Hepatocyte (in vitro differentiated cells): ENCODE data around the gene B3GALNT2. TPM values are rescaled to one million over a fixed set of nuclear protein-coding genes. Genes with fewer than 3 reads are reported as not detected.

Source experiments
- DNase-seq: peaks from one replicate; pipeline ENCODE4 v3.0.0-alpha.2; 2016; ENCODE audit warnings: low spot score
- H2AFZ ChIP-seq: fragments of 200-600 bp; sonication (generic); 2 replicates; pipeline ENCODE4 v1.6.0; 2016; ENCODE audit warnings: antibody characterized with exemption, mild to moderate bottlenecking
- H3K27ac ChIP-seq: fragments of 200-600 bp; sonication (generic); 2 replicates; pipeline ENCODE4 v1.5.1; 2016; ENCODE audit warnings: mild to moderate bottlenecking
- H3K27me3 ChIP-seq: fragments of 200-600 bp; sonication (generic); 2 replicates; pipeline ENCODE4 v1.6.1; 2016
- H3K36me3 ChIP-seq: fragments of 200-600 bp; sonication (generic); replicated peaks from 2 replicates; pipeline ENCODE4 v1.5.1; 2016; ENCODE audit warnings: low read depth; ENCODE audit not compliant: insufficient read depth
- H3K4me1 ChIP-seq: fragments of 200-600 bp; sonication (generic); 2 replicates; pipeline ENCODE4 v1.5.1; 2016; ENCODE audit warnings: mild to moderate bottlenecking, moderate library complexity; ENCODE audit not compliant: insufficient read depth
- H3K4me2 ChIP-seq: fragments of 200-600 bp; sonication (generic); 2 replicates; pipeline ENCODE4 v1.6.0; 2016
- H3K4me3 ChIP-seq: fragments of 200-600 bp; sonication (generic); 2 replicates; pipeline ENCODE4 v1.5.1; 2016; ENCODE audit warnings: mild to moderate bottlenecking
- H3K79me2 ChIP-seq: fragments of 200-600 bp; sonication (generic); 2 replicates; pipeline ENCODE4 v1.6.0; 2017; ENCODE audit warnings: mild to moderate bottlenecking
- H3K9me2 ChIP-seq: fragments of 200-600 bp; sonication (generic); replicated peaks from 2 replicates; pipeline ENCODE4 v1.6.0; 2017; ENCODE audit warnings: mild to moderate bottlenecking; ENCODE audit not compliant: insufficient read depth
- H3K9me3 ChIP-seq: fragments of 200-600 bp; sonication (generic); 2 replicates; pipeline ENCODE4 v1.5.1; 2016; ENCODE audit warnings: low read depth, mild to moderate bottlenecking
- H4K20me1 ChIP-seq: fragments of 200-600 bp; sonication (generic); 2 replicates; pipeline ENCODE4 v1.6.0; 2016; ENCODE audit warnings: mild to moderate bottlenecking; ENCODE audit not compliant: insufficient read depth, poor library complexity, severe bottlenecking
- EZH2 ChIP-seq: fragments of 200-600 bp; sonication (generic); IDR thresholded peaks from 2 replicates; pipeline ENCODE4 v1.6.1; 2016; ENCODE audit warnings: antibody characterized with exemption, mild to moderate bottlenecking, borderline replicate concordance
- EZH2phosphoT487 ChIP-seq: fragments of 200-600 bp; sonication (generic); IDR thresholded peaks from one replicate; pipeline ENCODE4 v1.6.1; 2018; ENCODE audit warnings: antibody characterized with exemption, mild to moderate bottlenecking, low read depth, moderate library complexity; ENCODE audit not compliant: unreplicated experiment, severe bottlenecking
- WGBS: methylation state at CpG from one replicate; pipeline ENCODE4 v1.1.6; 2016; ENCODE audit warnings: low lambda C conversion rate; ENCODE audit errors: missing lambda C conversion rate; 5-methylcytosine and 5-hydroxymethylcytosine counted together
- polyA plus RNA-seq: library from polyadenylated mRNA; unstranded; fragments of >200 nt; fragmentation: Nextera tagmentation; extraction: Ambion mirVana; gene quantifications from 2 replicates; pipeline ENCODE4 v1.2.1, GENCODE V29; 2016
- total RNA-seq: library from RNA; depleted of rRNA; stranded (reverse); fragments of >200 nt; gene quantifications from 2 replicates; pipeline ENCODE4 v1.2.3, GENCODE V29; 2014
- TF ChIP-seq, protein P1 (sequence below): fragments of 200-600 bp; sonication (generic); IDR thresholded peaks from 2 replicates; pipeline ENCODE4 v1.5.1; 2016; ENCODE audit warnings: antibody characterized with exemption, mild to moderate bottlenecking; ENCODE audit not compliant: poor library complexity

B3GALNT2 gene
- total and polyA plus RNA-seq, 2 experiments from 2014 or later = 8.1 to 24.2 TPM

DNA sequence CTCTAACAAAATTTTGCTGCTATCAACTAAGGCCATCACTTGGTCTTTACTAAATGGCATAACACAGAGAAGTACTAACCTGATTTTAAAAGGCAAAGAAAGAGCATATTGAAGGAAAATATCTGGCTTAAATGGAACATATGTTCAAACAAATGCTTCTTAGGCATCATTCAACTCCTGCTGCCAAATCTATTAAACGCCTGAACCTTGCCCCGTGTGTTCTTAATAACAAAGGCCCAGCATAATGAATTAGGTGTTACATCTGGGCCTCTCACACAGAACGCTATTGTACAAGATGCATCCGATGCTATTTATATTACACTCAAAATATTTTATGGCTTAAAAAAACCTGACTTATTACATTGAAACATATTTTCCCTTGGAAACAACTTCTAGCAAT, 48.4 kb downstream of the B3GALNT2 start:
- no peaks in the 10 kb centered on the region for H4K20me1 ChIP-seq
- no peak for TF ChIP-seq EZH2
- no peak for TF ChIP-seq EZH2phosphoT487
- TF ChIP-seq, protein P1, sequence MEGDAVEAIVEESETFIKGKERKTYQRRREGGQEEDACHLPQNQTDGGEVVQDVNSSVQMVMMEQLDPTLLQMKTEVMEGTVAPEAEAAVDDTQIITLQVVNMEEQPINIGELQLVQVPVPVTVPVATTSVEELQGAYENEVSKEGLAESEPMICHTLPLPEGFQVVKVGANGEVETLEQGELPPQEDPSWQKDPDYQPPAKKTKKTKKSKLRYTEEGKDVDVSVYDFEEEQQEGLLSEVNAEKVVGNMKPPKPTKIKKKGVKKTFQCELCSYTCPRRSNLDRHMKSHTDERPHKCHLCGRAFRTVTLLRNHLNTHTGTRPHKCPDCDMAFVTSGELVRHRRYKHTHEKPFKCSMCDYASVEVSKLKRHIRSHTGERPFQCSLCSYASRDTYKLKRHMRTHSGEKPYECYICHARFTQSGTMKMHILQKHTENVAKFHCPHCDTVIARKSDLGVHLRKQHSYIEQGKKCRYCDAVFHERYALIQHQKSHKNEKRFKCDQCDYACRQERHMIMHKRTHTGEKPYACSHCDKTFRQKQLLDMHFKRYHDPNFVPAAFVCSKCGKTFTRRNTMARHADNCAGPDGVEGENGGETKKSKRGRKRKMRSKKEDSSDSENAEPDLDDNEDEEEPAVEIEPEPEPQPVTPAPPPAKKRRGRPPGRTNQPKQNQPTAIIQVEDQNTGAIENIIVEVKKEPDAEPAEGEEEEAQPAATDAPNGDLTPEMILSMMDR = no peak
- no peaks in the 10 kb centered on the region for H3K9me3 ChIP-seq
- H3K36me3 ChIP-seq = no peaks in the 10 kb centered on the region
- DNase-seq = no peak
- H3K4me1 ChIP-seq = no peaks in the 10 kb centered on the region
- WGBS = 82% methylated on average over 4 of the region's 4 CpGs
- no peak overlapping the region for H3K4me2 ChIP-seq
- no peaks in the 10 kb centered on the region for H3K27me3 ChIP-seq
- H3K4me3 ChIP-seq = no peak overlapping the region
- no peaks in the 10 kb centered on the region for H3K79me2 ChIP-seq
- no peaks in the 10 kb centered on the region for H3K9me2 ChIP-seq
- no peak overlapping the region for H2AFZ ChIP-seq
- H3K27ac ChIP-seq = no peak overlapping the region

- H3K36me3 ChIP-seq = no peaks in the 10 kb centered on the region
- no peaks in the 10 kb centered on the region for H3K27me3 ChIP-seq
- no peak overlapping the region for H3K4me2 ChIP-seq
- WGBS = 94% methylated on average over 2 of the region's 2 CpGs
- no peaks in the 10 kb centered on the region for H3K9me2 ChIP-seq
- no peaks in the 10 kb centered on the region for H3K79me2 ChIP-seq
- H3K4me1 ChIP-seq = no peaks in the 10 kb centered on the region
- no peaks in the 10 kb centered on the region for H4K20me1 ChIP-seq
- no peaks in the 10 kb centered on the region for H3K9me3 ChIP-seq
- no peak overlapping the region for H3K4me3 ChIP-seq
- H3K27ac ChIP-seq = no peak overlapping the region
- TF ChIP-seq, protein P1 = no peak
- no peak for TF ChIP-seq EZH2phosphoT487
- no peak for TF ChIP-seq EZH2
- DNase-seq = no peak
- no peak overlapping the region for H2AFZ ChIP-seq
Measured at GRCh38 chr1:235455097-235455496, 49.2 kb downstream of the B3GALNT2 start.

DNA sequence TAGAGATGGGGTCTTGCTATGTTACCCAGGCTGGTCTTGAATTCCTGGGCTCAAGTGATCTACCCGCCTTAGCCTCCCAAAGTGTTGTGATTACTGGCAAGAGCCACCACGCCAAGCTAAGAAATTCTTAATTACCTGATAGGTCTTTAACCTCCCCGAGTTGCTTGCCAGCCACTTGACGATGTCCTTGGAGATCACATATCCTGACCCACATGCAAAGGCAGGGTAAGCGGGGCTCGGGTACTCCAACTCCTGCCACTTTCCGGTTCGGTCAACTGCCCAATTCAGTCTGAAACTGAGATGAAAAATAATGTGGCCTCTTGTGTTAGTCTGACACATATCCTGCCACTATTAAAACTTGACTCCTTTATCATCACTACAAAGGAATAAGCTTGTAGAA, 50.2 kb downstream of the B3GALNT2 start:
- H3K4me1 ChIP-seq = no peaks in the 10 kb centered on the region
- H3K9me2 ChIP-seq = no peaks in the 10 kb centered on the region
- H3K36me3 ChIP-seq = no peaks in the 10 kb centered on the region
- WGBS = 97% methylated on average over 8 of the region's 8 CpGs
- no peak overlapping the region for H3K27ac ChIP-seq
- H4K20me1 ChIP-seq = no peaks in the 10 kb centered on the region
- H3K79me2 ChIP-seq = no peaks in the 10 kb centered on the region
- H3K4me2 ChIP-seq = no peak overlapping the region
- no peaks in the 10 kb centered on the region for H3K27me3 ChIP-seq
- H2AFZ ChIP-seq = no peak overlapping the region
- TF ChIP-seq EZH2 (no peak), EZH2phosphoT487 (no peak)
- TF ChIP-seq, protein P1 = no peak
- H3K9me3 ChIP-seq = no peaks in the 10 kb centered on the region
- DNase-seq = no peak
- H3K4me3 ChIP-seq = no peak overlapping the region

DNA sequence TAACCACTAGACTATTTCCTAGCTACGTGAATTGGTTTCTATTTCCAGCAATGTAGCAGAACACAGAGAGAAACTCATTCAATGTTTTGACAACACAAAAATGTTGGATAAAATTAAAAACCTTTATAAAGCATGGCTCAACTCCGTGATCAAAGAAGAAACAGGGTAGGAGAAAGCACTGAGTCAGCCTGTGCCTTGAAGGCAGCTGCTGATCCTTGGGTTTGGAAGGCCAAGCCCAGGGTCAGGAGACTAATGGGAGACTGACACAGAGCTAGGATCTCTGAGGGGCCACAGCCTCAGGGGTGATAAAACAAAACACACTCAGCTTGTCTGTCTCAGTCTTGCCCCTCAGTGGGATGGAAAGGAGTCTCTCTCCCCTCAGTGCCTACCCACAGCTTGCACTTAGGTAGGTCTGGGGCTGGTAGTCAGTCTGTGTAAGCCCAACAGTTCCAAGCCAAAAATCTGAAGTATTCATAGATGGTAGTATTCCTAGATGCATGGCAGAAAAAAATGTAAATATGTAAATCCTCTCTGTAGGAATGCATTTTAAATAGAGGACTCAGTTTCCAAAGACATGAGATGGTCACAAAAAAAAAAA, 53.3 kb downstream of the B3GALNT2 start:
- H3K79me2 ChIP-seq = no peaks in the 10 kb centered on the region
- no peaks in the 10 kb centered on the region for H3K36me3 ChIP-seq
- H3K27ac ChIP-seq = no peak overlapping the region
- H3K9me2 ChIP-seq = no peaks in the 10 kb centered on the region
- H3K27me3 ChIP-seq = no peaks in the 10 kb centered on the region
- no peaks in the 10 kb centered on the region for H3K9me3 ChIP-seq
- no peak overlapping the region for H3K4me2 ChIP-seq
- H3K4me3 ChIP-seq = no peak overlapping the region
- 75% methylated on average over 2 of the region's 2 CpGs for WGBS
- no peak for DNase-seq
- no peak overlapping the region for H2AFZ ChIP-seq
- no peaks in the 10 kb centered on the region for H4K20me1 ChIP-seq
- no peaks in the 10 kb centered on the region for H3K4me1 ChIP-seq
- TF ChIP-seq EZH2phosphoT487 = no peak
- TF ChIP-seq, protein P1 = no peak
- TF ChIP-seq EZH2 = no peak
